SK-N-SH (cell line): ENCODE measurements around the gene MARCHF10. TPM values are rescaled to one million over a fixed set of nuclear protein-coding genes. Genes with fewer than 3 reads are reported as not detected.
A peak's percentile ranks its signal among the peaks of the same experiment; 100 is the strongest.

ENCODE experiments used
- CTCF ChIA-PET: fragments of 300-600, 350-600 bp; formaldehyde crosslinking; extraction: SDS; loops from one replicate; lab custom pipeline; 2021; lab: Yijun Ruan, JAX
- POLR2A ChIA-PET: fragments of 350-600 bp; sonication (Branson Sonifier 250); formaldehyde crosslinking; extraction: SDS; loops from one replicate; lab custom pipeline; 2020; ENCODE audit warnings: antibody characterized with exemption, inconsistent platforms; lab: Yijun Ruan, JAX
- DNase-seq: peaks from one replicate; pipeline ENCODE4 v3.0.0; 2012
- H2AFZ ChIP-seq: fragments of 200-600 bp; sonication (generic); 2 replicates; pipeline ENCODE4 v1.8.1; 2016; ENCODE audit warnings: antibody characterized with exemption, mild to moderate bottlenecking, low read depth
- H3F3A ChIP-seq: fragments of 200-600 bp; sonication (generic); replicated peaks from 2 replicates; pipeline ENCODE3; 2016; ENCODE audit warnings: antibody characterized with exemption, mild to moderate bottlenecking; ENCODE audit not compliant: insufficient read depth
- H3K27ac ChIP-seq, 2 experiments: fragments of 200-500 bp in 1 of 2; fragments of 200-600 bp in 1 of 2; sonication (Bioruptor generic) in 1 of 2; sonication (generic), shearing (Covaris generic) in 1 of 2; 2 replicates each; pipeline versions ENCODE4 v1.5.1 to v1.6.1; 2014 to 2016; ENCODE audit warnings: low read depth in 2 of 2, inconsistent platforms in 1 of 2, low read length in 1 of 2, mild to moderate bottlenecking in 1 of 2, mixed read lengths in 1 of 2
- H3K27me3 ChIP-seq: fragments of 200-600 bp; sonication (generic), shearing (Covaris generic); 2 replicates; pipeline ENCODE4 v1.6.1; 2016; ENCODE audit warnings: mixed run types; ENCODE audit not compliant: insufficient read depth
- H3K36me3 ChIP-seq, 2 experiments: fragments of 200-500 bp in 1 of 2; fragments of 200-600 bp in 1 of 2; sonication (Bioruptor generic) in 1 of 2; sonication (generic) in 1 of 2; replicated peaks in 1 of 2; 2 replicates each; pipeline versions ENCODE3 to v1.5.1; 2014 to 2016; ENCODE audit warnings: low read length in 1 of 2, mild to moderate bottlenecking in 1 of 2; ENCODE audit not compliant: insufficient read depth in 2 of 2, control insufficient read depth in 1 of 2
- H3K4me1 ChIP-seq, 2 experiments: fragments of 200-500 bp in 1 of 2; fragments of 200-600 bp in 1 of 2; sonication (Bioruptor generic) in 1 of 2; sonication (generic), shearing (Covaris generic) in 1 of 2; 2 replicates each; pipeline versions ENCODE4 v1.5.1 to v1.6.1; 2014 to 2016; ENCODE audit warnings: low read depth in 1 of 2, low read length in 1 of 2, mixed run types in 1 of 2; ENCODE audit not compliant: insufficient read depth in 2 of 2, control insufficient read depth in 1 of 2
- H3K4me2 ChIP-seq: fragments of 200-600 bp; sonication (generic), shearing (Covaris generic); 2 replicates; pipeline ENCODE4 v1.6.1; 2017; ENCODE audit warnings: mixed run types
- H3K4me3 ChIP-seq, 2 experiments: fragments of 200-500 bp in 1 of 2; fragments of 200-600 bp in 1 of 2; sonication (Bioruptor generic) in 1 of 2; sonication (generic), shearing (Covaris generic) in 1 of 2; 2 replicates each; pipeline versions ENCODE4 v1.5.1 to v1.8.1; 2014 to 2016; ENCODE audit warnings: low read depth in 2 of 2, inconsistent platforms in 1 of 2, low read length in 1 of 2, mild to moderate bottlenecking in 1 of 2, mixed read lengths in 1 of 2, moderate library complexity in 1 of 2
- H3K79me2 ChIP-seq: fragments of 200-600 bp; sonication (generic); 2 replicates; pipeline ENCODE4 v1.8.1; 2017; ENCODE audit warnings: mild to moderate bottlenecking; ENCODE audit not compliant: insufficient read depth
- H3K9ac ChIP-seq: fragments of 200-600 bp; sonication (generic); 2 replicates; pipeline ENCODE4 v1.6.1; 2017; ENCODE audit warnings: mixed run types
- H3K9me2 ChIP-seq: fragments of 200-600 bp; sonication (generic); 2 replicates; pipeline ENCODE4 v1.6.1; 2017; ENCODE audit warnings: mixed run types
- H3K9me3 ChIP-seq: fragments of 200-600 bp; sonication (generic); 2 replicates; pipeline ENCODE4 v1.6.1; 2017; ENCODE audit warnings: mixed run types, mild to moderate bottlenecking, moderate library complexity
- H4K20me1 ChIP-seq: fragments of 200-600 bp; sonication (generic); 2 replicates; pipeline ENCODE4 v1.6.1; 2017; ENCODE audit warnings: mild to moderate bottlenecking, mixed run types; ENCODE audit not compliant: insufficient read depth
- FOXM1 ChIP-seq: IDR thresholded peaks from 2 replicates; pipeline ENCODE4 v1.4.0; 2012; ENCODE audit warnings: low read depth, mild to moderate bottlenecking
- GATA2 ChIP-seq: sonication (generic); formaldehyde crosslinking; IDR thresholded peaks from 2 replicates; pipeline ENCODE4 v1.5.0; 2020; ENCODE audit warnings: mild to moderate bottlenecking, missing genetic modification reagents
- NFIC ChIP-seq: IDR thresholded peaks from 2 replicates; pipeline ENCODE4 v1.4.0; 2012; ENCODE audit warnings: borderline replicate concordance
- RCOR1 ChIP-seq: fragments of 150-350 bp; IDR thresholded peaks from 2 replicates; pipeline ENCODE4 v1.6.1; 2017; ENCODE audit warnings: antibody characterized with exemption, low read length
- SIN3A ChIP-seq: IDR thresholded peaks from 2 replicates; pipeline ENCODE4 v1.6.1; 2012; ENCODE audit warnings: low read depth, mild to moderate bottlenecking, low read length, moderate library complexity, borderline replicate concordance
- TCF12 ChIP-seq: IDR thresholded peaks from 2 replicates; pipeline ENCODE4 v1.4.0; 2012
- ZBTB33 ChIP-seq: IDR thresholded peaks from 2 replicates; pipeline ENCODE4 v1.4.0; 2012; ENCODE audit warnings: low read depth, borderline replicate concordance
- WGBS: methylation state at CpG from one replicate; pipeline ENCODE4 v1.1.6; 2017; ENCODE audit warnings: low lambda C conversion rate; 5-methylcytosine and 5-hydroxymethylcytosine counted together
- polyA plus RNA-seq, 3 experiments: library from polyadenylated mRNA; depleted of rRNA; stranded (reverse); fragments of >200 nt; gene quantifications; 2 replicates each; pipeline ENCODE4 v1.2.3, GENCODE V29; 2012

The MARCHF10 gene
- polyA plus RNA-seq, 1 of the 3 experiments (the other 2 are of a cell fraction) = 0.16 TPM

DNA sequence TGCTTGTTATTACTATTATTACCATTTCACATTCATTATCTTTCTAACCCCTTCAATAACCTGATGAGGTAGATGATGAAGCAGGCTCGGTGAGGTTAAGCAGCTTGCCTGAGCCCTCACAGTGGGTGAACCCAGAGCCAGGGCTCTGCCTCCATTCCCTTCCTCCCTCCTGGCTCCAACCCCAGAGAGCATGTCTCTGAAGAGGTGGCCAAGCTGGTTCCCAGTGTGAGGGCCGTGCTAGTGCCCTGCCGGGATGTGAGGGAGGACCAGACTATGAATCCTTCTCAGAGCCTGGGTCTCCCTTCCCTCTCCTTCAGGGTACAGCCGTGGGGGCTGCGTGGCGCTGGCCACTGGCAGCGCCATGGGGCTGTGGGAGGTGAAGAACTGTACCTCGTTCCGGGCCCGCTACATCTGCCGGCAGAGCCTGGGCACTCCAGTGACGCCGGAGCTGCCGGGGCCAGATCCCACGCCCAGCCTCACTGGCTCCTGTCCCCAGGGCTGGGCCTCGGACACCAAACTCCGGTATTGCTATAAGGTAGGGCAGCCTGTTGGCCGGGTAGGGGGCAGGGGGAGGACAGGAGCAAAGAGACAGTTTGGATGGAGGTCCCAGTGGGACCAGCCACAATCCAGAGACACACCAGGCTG, 131.0 kb downstream of the MARCHF10 start:
- Histone ChIP-seq H3K4me1 (peaks cover 0 to 3% of the 10 kb centered on the region in 2 experiments; a peak in 1 of 4 replicates), H3K9me2 (no peaks in the 10 kb centered on the region), H3K9me3 (no peaks in the 10 kb centered on the region), H3K4me2 (no peak overlapping the region), H3K36me3 (peaks cover 79 to 83% of the 10 kb centered on the region in 2 experiments), H3K79me2 (peaks cover 24% of the 10 kb centered on the region; the same call in 1 of the 2 replicates), H3K27ac (no peak overlapping the region), H4K20me1 (peaks cover 1% of the 10 kb centered on the region; the same call in 1 of the 2 replicates), H3K27me3 (no peaks in the 10 kb centered on the region), H3K9ac (no peak overlapping the region), H2AFZ (no peak overlapping the region), H3K4me3 (no peak overlapping the region), H3F3A (peaks cover 14% of the 10 kb centered on the region)
- WGBS = 95% methylated on average over 13 of the region's 18 CpGs
- ChIA-PET CTCF (interaction anchor here (8.6 kb wide), 1 partner anchor 16 kb away, joined by 67 read pairs; no protein-coding TSS in a partner anchor), POLR2A (no interaction called here)
- DNase-seq = peak; percentile 33
- no peak for TF ChIP-seq FOXM1
- TF ChIP-seq RCOR1 = no peak
- TF ChIP-seq NFIC = no peak

GRCh38 chr17:62676231-62676943, 131.7 kb downstream of the MARCHF10 start:
- H3K27me3 ChIP-seq = no peaks in the 10 kb centered on the region
- H3K9me3 ChIP-seq = no peaks in the 10 kb centered on the region
- H3K4me2 ChIP-seq = no peak overlapping the region
- no peak overlapping the region for H3K27ac ChIP-seq
- peaks cover 82 to 83% of the 10 kb centered on the region in 2 experiments for H3K36me3 ChIP-seq
- H3K9me2 ChIP-seq = no peaks in the 10 kb centered on the region
- CTCF ChIA-PET = interaction anchor here (1.1 to 8.6 kb wide), 2 partner anchors 17 to 935 kb away, joined by 3 to 67 read pairs; no protein-coding TSS in a partner anchor
- no peak overlapping the region for H3K4me3 ChIP-seq
- no peak overlapping the region for H3K9ac ChIP-seq
- H3F3A ChIP-seq = peaks cover 14% of the 10 kb centered on the region
- TF ChIP-seq TCF12 = no peak
- TF ChIP-seq GATA2 (CRISPR knock-in tag) = no peak
- no peak for TF ChIP-seq ZBTB33
- no peak for TF ChIP-seq SIN3A
- TF ChIP-seq, all 33 proteins: peak for 0
- Histone ChIP-seq H3K4me1 (peaks cover 0 to 10% of the 10 kb centered on the region in 2 experiments; a peak in 1 of 4 replicates), H4K20me1 (peaks cover 5% of the 10 kb centered on the region; the same call in 1 of the 2 replicates), H3K79me2 (peaks cover 29% of the 10 kb centered on the region; the same call in 1 of the 2 replicates), H2AFZ (no peak overlapping the region)
- no peak for DNase-seq
- POLR2A ChIA-PET = no interaction called here
- 96% methylated on average over 16 of the region's 16 CpGs for WGBS
